HG02763 (cell line): ENCODE measurements around the gene AQP12B.
"Not testable (repeated sequence)": the region's sequence is repeated elsewhere in the genome, so short reads cannot be mapped to it uniquely, and the experiment has no call there.

ENCODE experiments used
- ATAC-seq: cut with Tn5 transposase; IDR thresholded peaks from one replicate; pipeline ENCODE4 v1.9.1; 2021; ENCODE audit warnings: mild to moderate bottlenecking, moderate library complexity; ENCODE audit not compliant: unreplicated experiment

Gene AQP12B

GRCh38 chr2:240685771-240686371 lies 3.2 kb upstream of the AQP12B start:
- no peak for ATAC-seq

- ATAC-seq: not testable (repeated sequence)
These were observed 1.5 kb upstream of the AQP12B start for GRCh38 chr2:240683980-240684728.

GRCh38 chr2:240683329-240683979 lies 769 bp upstream of the AQP12B start:
- ATAC-seq: not testable (repeated sequence)

- ATAC-seq: not testable (repeated sequence)
These were observed 2.5 kb downstream of the AQP12B start for GRCh38 chr2:240680185-240680584.

GRCh38 chr2:240678909-240679308 lies 3.8 kb downstream of the AQP12B start:
- not testable (repeated sequence) for ATAC-seq

GRCh38 chr2:240678043-240678442 lies 4.6 kb downstream of the AQP12B start:
- not testable (repeated sequence) for ATAC-seq

GRCh38 chr2:240675345-240675744 lies 7.3 kb downstream of the AQP12B start:
- ATAC-seq: not testable (repeated sequence)

- ATAC-seq: not testable (repeated sequence)
These were observed 8.1 kb downstream of the AQP12B start for GRCh38 chr2:240674461-240675184.

GRCh38 chr2:240672701-240673190 lies 9.9 kb downstream of the AQP12B start:
- ATAC-seq: no peak

GRCh38 chr2:240672076-240672700 lies 10.5 kb downstream of the AQP12B start:
- no peak for ATAC-seq

- no peak for ATAC-seq
These were observed 11.7 kb downstream of the AQP12B start for GRCh38 chr2:240670950-240671349.

- ATAC-seq: no peak
These were observed 12.3 kb downstream of the AQP12B start for GRCh38 chr2:240670402-240670801.

GRCh38 chr2:240664622-240665021 lies 18.1 kb downstream of the AQP12B start:
- no peak for ATAC-seq

GRCh38 chr2:240663546-240664190 lies 19.0 kb downstream of the AQP12B start:
- ATAC-seq: no peak

GRCh38 chr2:240662681-240663080 lies 20.0 kb downstream of the AQP12B start:
- ATAC-seq: no peak

- ATAC-seq: not testable (repeated sequence)
These were observed 22.8 kb downstream of the AQP12B start for GRCh38 chr2:240659883-240660282.

GRCh38 chr2:240655931-240656886 lies 26.5 kb downstream of the AQP12B start:
- ATAC-seq: no peak

GRCh38 chr2:240651185-240651584 lies 31.5 kb downstream of the AQP12B start:
- ATAC-seq: no peak
